GM12801 (cell line): ENCODE results near the gene LINGO4.

Experiments used
- TF ChIP-seq, protein P1 (sequence below): IDR thresholded peaks from one replicate; pipeline ENCODE4 v1.5.1; 2011; ENCODE audit warnings: control low read depth; ENCODE audit not compliant: insufficient read length; ENCODE audit errors: extremely low read depth

Gene LINGO4

GRCh38 chr1:151847867-151848596 is 42.8 kb upstream of the LINGO4 start:
- TF ChIP-seq, protein P1, sequence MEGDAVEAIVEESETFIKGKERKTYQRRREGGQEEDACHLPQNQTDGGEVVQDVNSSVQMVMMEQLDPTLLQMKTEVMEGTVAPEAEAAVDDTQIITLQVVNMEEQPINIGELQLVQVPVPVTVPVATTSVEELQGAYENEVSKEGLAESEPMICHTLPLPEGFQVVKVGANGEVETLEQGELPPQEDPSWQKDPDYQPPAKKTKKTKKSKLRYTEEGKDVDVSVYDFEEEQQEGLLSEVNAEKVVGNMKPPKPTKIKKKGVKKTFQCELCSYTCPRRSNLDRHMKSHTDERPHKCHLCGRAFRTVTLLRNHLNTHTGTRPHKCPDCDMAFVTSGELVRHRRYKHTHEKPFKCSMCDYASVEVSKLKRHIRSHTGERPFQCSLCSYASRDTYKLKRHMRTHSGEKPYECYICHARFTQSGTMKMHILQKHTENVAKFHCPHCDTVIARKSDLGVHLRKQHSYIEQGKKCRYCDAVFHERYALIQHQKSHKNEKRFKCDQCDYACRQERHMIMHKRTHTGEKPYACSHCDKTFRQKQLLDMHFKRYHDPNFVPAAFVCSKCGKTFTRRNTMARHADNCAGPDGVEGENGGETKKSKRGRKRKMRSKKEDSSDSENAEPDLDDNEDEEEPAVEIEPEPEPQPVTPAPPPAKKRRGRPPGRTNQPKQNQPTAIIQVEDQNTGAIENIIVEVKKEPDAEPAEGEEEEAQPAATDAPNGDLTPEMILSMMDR = no peak

GRCh38 chr1:151846686-151847237 is 41.5 kb upstream of the LINGO4 start:
- TF ChIP-seq, protein P1 = no peak

- TF ChIP-seq, protein P1 = no peak
These were observed 40.9 kb upstream of the LINGO4 start for GRCh38 chr1:151846062-151846568.

- TF ChIP-seq, protein P1 = no peak
These were observed 38.2 kb upstream of the LINGO4 start for GRCh38 chr1:151843398-151843797.

DNA sequence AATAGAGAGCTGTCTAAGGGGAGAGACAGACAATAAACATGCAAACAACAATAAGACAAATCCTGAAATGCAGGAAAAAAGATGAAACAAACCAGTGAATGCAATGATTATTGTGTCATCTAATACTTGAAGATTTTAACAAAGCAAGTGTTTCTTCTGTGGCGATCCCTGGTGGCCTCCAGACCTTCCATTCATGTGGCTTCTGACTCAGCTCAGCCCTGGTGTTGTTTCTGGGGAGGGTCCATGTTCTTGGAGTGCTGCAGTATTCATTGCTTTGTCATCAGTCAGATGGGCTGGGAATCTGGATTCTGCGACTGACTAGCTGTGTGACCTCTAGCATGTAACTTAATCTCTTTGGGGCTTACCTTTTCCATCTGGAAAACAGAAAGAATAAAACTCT is 35.9 kb upstream of the LINGO4 start:
- TF ChIP-seq, protein P1 = no peak

DNA sequence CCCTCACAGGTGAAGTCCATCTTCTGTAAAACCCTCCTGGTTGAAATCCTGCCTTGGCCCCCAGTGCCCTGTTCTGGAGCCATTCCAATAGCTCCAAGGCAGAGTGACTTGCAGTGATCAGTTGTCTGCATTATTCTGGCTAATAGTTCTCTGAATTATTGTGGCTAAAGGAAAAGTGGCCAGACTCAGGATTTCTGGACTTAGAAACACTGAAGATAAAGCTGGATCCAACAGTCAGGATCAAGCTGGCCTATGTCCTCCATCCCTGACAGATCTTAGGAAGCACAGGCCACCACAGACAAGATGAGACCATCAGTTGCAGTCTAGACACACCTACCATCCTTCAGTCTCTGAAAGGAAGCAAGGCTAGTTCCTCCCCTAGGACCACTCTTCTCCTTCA is 35.2 kb upstream of the LINGO4 start:
- TF ChIP-seq, protein P1 = no peak

GRCh38 chr1:151839457-151840403 is 34.5 kb upstream of the LINGO4 start, which contains the start of gene C2CD4D:
C2CD4D (minus strand) TSS chr1:151839820; CDS start chr1:151838989, 831 bp downstream.
- TF ChIP-seq, protein P1 = no peak
